H54 (cell line): ENCODE measurements around the gene CD33.
"Not testable (repeated sequence)": the region's sequence is repeated elsewhere in the genome, so short reads cannot be mapped to it uniquely, and the experiment has no call there.

ENCODE experiments used
- DNase-seq: peaks from one replicate; pipeline ENCODE4 v3.0.0; 2011; ENCODE audit warnings: low spot score, mixed read lengths; ENCODE audit not compliant: insufficient read length
- FAIRE-seq: peaks from 3 replicates; lab custom pipeline; 2011; peaks lifted over from hg19 to GRCh38; lab: Jason Lieb, UNC
- POLR2A ChIP-seq: IDR thresholded peaks from 2 replicates; pipeline ENCODE4 v1.6.1; 2011; ENCODE audit warnings: low read depth, mild to moderate bottlenecking, low read length

The CD33 gene

GRCh38 chr19:51224898-51225393 lies at the start of gene CD33:
Gene CD33 (plus strand): TSS chr19:51225080. CDS start chr19:51225119, 39 bp downstream.
- FAIRE-seq, DNase-seq: not testable (repeated sequence)

- TF ChIP-seq POLR2A: no peak
- DNase-seq (no peak), FAIRE-seq (no peak)
Measured at GRCh38 chr19:51179256-51179655, 45.6 kb upstream of the CD33 start.

GRCh38 chr19:51181377-51181912 lies 43.4 kb upstream of the CD33 start:
- FAIRE-seq: no peak

GRCh38 chr19:51181913-51182419 lies 42.9 kb upstream of the CD33 start:
- no peak for TF ChIP-seq POLR2A
- DNase-seq: no peak
- no peak for FAIRE-seq

More at GRCh38 chr19:51181377-51181912, 43.4 kb upstream of the CD33 start:
- no peak for DNase-seq
- TF ChIP-seq POLR2A: no peak

- no peak for DNase-seq
- TF ChIP-seq POLR2A: no peak
- FAIRE-seq: no peak
Measured at GRCh38 chr19:51183629-51184028, 41.3 kb upstream of the CD33 start.

GRCh38 chr19:51185069-51185867 lies 39.6 kb upstream of the CD33 start:
- no peak for TF ChIP-seq POLR2A
- DNase-seq: no peak
- FAIRE-seq: no peak

- no peak for TF ChIP-seq POLR2A
- DNase-seq (no peak), FAIRE-seq (no peak)
Measured at GRCh38 chr19:51185868-51186215, 39.0 kb upstream of the CD33 start.

- no peak for DNase-seq
- TF ChIP-seq POLR2A: no peak
- FAIRE-seq: no peak
Measured at GRCh38 chr19:51186323-51186722, 38.6 kb upstream of the CD33 start.

GRCh38 chr19:51187395-51188226 lies 37.3 kb upstream of the CD33 start:
- no peak for FAIRE-seq
- no peak for TF ChIP-seq POLR2A
- no peak for DNase-seq

GRCh38 chr19:51188227-51188559 lies 36.7 kb upstream of the CD33 start:
- no peak for TF ChIP-seq POLR2A
- FAIRE-seq: no peak
- no peak for DNase-seq

GRCh38 chr19:51192689-51193088 lies 32.2 kb upstream of the CD33 start:
- FAIRE-seq (no peak), DNase-seq (no peak)
- TF ChIP-seq POLR2A: no peak

GRCh38 chr19:51194527-51195315 lies 30.2 kb upstream of the CD33 start:
- DNase-seq (no peak), FAIRE-seq (peak; percentile 82)
- no peak for TF ChIP-seq POLR2A

- no peak for TF ChIP-seq POLR2A
Measured at GRCh38 chr19:51195316-51195586, 29.6 kb upstream of the CD33 start.

More at GRCh38 chr19:51195316-51195586, 29.6 kb upstream of the CD33 start:
- DNase-seq (no peak), FAIRE-seq (no peak)
